Right lobe of liver (tissue), 6 donors: ENCODE measurements around the gene MBLAC2. TPM values are rescaled to one million over a fixed set of nuclear protein-coding genes. Genes with fewer than 3 reads are reported as not detected.
A peak's percentile ranks its signal among the peaks of the same experiment; 100 is the strongest.

ENCODE experiments used
- ATAC-seq, 4 donors: fragments of 200-7000 bp; cut with Tn5 transposase; one replicate each; pipeline ENCODE4 v1.9.1; 2020; ENCODE audit warnings: mild to moderate bottlenecking in 4 of 4, moderate library complexity in 4 of 4
- DNase-seq, 3 donors: peaks; one replicate each; pipeline ENCODE4 v3.0.0-alpha.2; 2020
- H3K27ac ChIP-seq, 3 donors: fragments of 200-600 bp; one replicate each; pipeline ENCODE4 v1.8.0; 2022
- H3K27me3 ChIP-seq, 2 donors: fragments of 200-600 bp; one replicate each; pipeline ENCODE4 v1.8.0; 2022
- H3K36me3 ChIP-seq, 4 donors: fragments of 200-600 bp; sonication (generic) in 1 of 4; one replicate each; pipeline versions ENCODE4 v1.5.1 to v1.8.0; 2017 to 2022; ENCODE audit warnings: control low read depth in 1 of 4
- H3K4me1 ChIP-seq, 4 donors: fragments of 200-600 bp; sonication (generic) in 1 of 4; one replicate each; pipeline versions ENCODE4 v1.5.1 to v1.8.0; 2017 to 2022; ENCODE audit warnings: control low read depth in 1 of 4
- H3K4me3 ChIP-seq, 3 donors: fragments of 200-600 bp; one replicate each; pipeline ENCODE4 v1.8.0; 2022
- H3K9me3 ChIP-seq, 4 donors: fragments of 200-600 bp; sonication (generic) in 1 of 4; one replicate each; pipeline versions ENCODE4 v1.5.1 to v1.8.0; 2017 to 2022; ENCODE audit warnings: control low read depth in 1 of 4
- POLR2A ChIP-seq: fragments of 450-650 bp; IDR thresholded peaks from one replicate; pipeline ENCODE4 v1.6.1; 2017; ENCODE audit warnings: antibody characterized with exemption, mild to moderate bottlenecking
- WGBS: methylation state at CpG from one replicate; pipeline ENCODE4 v1.1.6; 2018; ENCODE audit warnings: low coverage, low lambda C conversion rate; ENCODE audit not compliant: insufficient coverage; ENCODE audit errors: missing lambda C conversion rate; 5-methylcytosine and 5-hydroxymethylcytosine counted together
- intact Hi-C, 2 donors: fragments of 100-400 bp; cut with DNase I; formaldehyde crosslinking; loops; one replicate each; pipeline versions ENCODE4 v1.11.2 to v1.14.1; 2022
- total RNA-seq, 6 experiments: library from RNA; depleted of rRNA in 2 of 6; stranded (reverse); fragments of >200 nt in 2 of 6; fragmentation: NEBNext Ultra II Directional in 3 of 6; extraction: Animal tissue kit (Norgen Biotek cat#: 25700) in 3 of 6; gene quantifications; one replicate each; pipeline versions ENCODE4 v1.1.0 to v1.2.4, GENCODE V29; 2016 to 2023
- TF ChIP-seq, protein P1 (sequence below), 4 donors: fragments of 200-600 bp in 3 of 4; fragments of 450-650 bp in 1 of 4; IDR thresholded peaks; one replicate each; pipeline versions ENCODE4 v1.5.1 to v1.8.0; 2016 to 2022; ENCODE audit warnings: antibody characterized with exemption in 4 of 4, mild to moderate bottlenecking in 2 of 4
- donor health status: DM: no; HTN: yes; CAD: no.
- donor health status: DM: no; HTN: no; CAD: no.
- donor health status: DM: no; HTN: no; CAD: no.
- donor health status: DM: no; HTN: yes; CAD: no.
- donor health status: DM: no; HTN: yes; CAD: no.

MBLAC2 gene
- total RNA-seq, 6 experiments from 2014 or later: 2.3 to 5.3 (median 3.9) TPM

DNA sequence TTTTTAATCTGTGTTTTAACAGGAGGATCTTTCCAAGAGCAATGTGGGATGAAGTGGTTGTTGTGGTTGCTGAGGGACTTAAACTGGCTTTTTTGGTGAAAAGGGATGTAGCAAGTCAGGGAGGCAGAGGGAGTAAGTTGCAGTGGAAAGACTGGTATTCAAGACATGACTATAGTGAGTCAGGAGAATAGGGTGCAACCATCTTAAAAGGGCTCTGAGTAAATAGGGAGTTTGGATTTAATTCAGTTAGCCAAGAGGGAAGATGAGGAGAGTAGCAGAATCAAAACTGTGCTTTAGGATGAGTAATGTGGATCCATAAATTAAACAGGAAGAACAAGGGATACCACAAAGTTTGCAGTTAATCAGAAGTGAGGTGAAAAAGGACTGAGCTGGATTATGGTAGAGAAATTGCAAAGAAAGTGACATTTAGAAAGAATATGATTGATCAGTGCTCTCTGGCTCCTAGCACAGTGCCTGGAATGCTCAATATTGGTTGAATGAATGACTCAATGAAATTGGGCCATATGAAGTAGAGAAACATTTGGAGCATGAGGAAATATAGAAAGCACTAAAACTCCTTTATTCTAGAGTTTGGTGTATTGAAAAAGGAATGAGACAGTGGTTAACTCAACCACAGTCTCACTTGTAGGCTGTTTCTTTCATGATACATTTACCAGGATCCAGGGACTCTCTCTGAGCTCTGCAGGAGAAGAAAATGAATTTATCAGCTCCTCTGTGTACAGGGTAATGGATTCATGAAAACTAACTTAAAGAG is 5.2 kb upstream of the MBLAC2 start:
- Histone ChIP-seq H3K4me3 (no peak overlapping the region), H3K36me3 (no peaks in the 10 kb centered on the region), H3K4me1 (peaks cover 0 to 7% (median 0%) of the 10 kb centered on the region in 4 donors), H3K27ac (no peak overlapping the region), H3K27me3 (no peaks in the 10 kb centered on the region), H3K9me3 (no peaks in the 10 kb centered on the region)
- ATAC-seq (no peak), DNase-seq (no peak)
- no peak for TF ChIP-seq POLR2A
- TF ChIP-seq, protein P1, sequence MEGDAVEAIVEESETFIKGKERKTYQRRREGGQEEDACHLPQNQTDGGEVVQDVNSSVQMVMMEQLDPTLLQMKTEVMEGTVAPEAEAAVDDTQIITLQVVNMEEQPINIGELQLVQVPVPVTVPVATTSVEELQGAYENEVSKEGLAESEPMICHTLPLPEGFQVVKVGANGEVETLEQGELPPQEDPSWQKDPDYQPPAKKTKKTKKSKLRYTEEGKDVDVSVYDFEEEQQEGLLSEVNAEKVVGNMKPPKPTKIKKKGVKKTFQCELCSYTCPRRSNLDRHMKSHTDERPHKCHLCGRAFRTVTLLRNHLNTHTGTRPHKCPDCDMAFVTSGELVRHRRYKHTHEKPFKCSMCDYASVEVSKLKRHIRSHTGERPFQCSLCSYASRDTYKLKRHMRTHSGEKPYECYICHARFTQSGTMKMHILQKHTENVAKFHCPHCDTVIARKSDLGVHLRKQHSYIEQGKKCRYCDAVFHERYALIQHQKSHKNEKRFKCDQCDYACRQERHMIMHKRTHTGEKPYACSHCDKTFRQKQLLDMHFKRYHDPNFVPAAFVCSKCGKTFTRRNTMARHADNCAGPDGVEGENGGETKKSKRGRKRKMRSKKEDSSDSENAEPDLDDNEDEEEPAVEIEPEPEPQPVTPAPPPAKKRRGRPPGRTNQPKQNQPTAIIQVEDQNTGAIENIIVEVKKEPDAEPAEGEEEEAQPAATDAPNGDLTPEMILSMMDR (IDR thresholded peaks at IDR 0.05): no peak
- intact Hi-C loops: no loop called here

DNA sequence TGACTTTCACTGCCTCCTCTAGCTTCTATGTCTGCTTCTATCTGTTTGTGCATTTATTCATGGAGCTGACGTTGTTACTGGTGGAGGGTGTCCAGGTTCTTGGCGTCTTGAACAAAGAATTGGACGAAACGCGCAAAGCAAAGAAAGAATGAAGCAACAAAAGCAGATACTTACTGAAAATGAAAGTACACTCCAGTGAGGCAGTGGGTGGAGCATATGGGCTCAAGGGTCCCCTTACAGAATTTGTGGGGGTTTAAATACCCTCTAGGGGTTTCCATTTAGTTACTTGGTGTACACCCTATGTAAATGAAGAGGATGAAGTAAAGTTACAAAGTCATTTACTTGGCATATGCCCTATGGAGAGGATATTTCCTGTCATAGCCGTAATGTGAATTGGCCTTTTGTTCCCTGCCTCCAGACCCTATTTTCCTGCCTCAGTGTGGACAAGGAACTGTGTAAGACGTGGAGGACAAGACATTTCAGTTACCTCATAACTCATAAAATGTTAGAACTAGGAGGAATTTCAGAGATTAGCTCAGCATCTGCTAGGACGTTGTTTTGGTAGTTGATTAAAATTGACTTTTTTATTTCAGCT is 3.1 kb upstream of the MBLAC2 start:
- DNase-seq: no peak
- intact Hi-C loops: no loop called here
- Histone ChIP-seq H3K27ac (peak overlapping the region; percentile 0 to 68 (median 29)), H3K27me3 (no peaks in the 10 kb centered on the region), H3K4me3 (peak overlapping the region; percentile 9 to 42 (median 37)), H3K4me1 (peaks cover 0 to 12% (median 0%) of the 10 kb centered on the region in 4 donors), H3K9me3 (no peaks in the 10 kb centered on the region), H3K36me3 (no peaks in the 10 kb centered on the region)
- 39% methylated on average over 8 of the region's 8 CpGs for WGBS
- no peak for ATAC-seq
- no peak for TF ChIP-seq POLR2A
- TF ChIP-seq, protein P1 (IDR thresholded peaks at IDR 0.05): no peak

DNA sequence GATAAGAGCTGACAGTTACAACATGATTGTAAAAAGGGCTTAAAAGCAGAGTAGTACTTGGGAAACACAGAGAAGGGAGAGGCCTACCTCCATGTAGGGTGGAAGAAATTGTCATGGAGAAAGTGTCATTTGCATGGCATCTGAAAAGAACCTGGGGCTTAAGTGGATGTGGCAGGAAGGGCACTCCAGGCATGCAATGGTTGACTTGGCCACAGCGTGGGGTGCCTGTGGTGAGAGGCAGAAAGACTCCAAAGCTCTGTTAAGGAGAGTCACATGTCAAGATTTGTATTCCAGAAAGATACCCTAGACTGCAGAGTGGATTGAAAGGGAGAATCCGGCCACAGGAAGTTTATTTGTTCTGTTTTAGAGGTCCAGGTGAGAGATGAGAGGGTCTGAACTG is 2.5 kb upstream of the MBLAC2 start:
- Histone ChIP-seq H3K4me1 (peaks cover 0 to 15% (median 0%) of the 10 kb centered on the region in 4 donors), H3K4me3 (peak overlapping the region in 2 of 3 donors; percentile 37 to 42), H3K36me3 (no peaks in the 10 kb centered on the region), H3K27ac (peak overlapping the region; percentile 0 to 68 (median 29)), H3K27me3 (no peaks in the 10 kb centered on the region), H3K9me3 (no peaks in the 10 kb centered on the region)
- TF ChIP-seq, protein P1 (IDR thresholded peaks at IDR 0.05): no peak
- TF ChIP-seq POLR2A: no peak
- DNase-seq (no peak), ATAC-seq (no peak)
- intact Hi-C loops: no loop called here
- WGBS: 34% methylated on average over 2 of the region's 2 CpGs

DNA sequence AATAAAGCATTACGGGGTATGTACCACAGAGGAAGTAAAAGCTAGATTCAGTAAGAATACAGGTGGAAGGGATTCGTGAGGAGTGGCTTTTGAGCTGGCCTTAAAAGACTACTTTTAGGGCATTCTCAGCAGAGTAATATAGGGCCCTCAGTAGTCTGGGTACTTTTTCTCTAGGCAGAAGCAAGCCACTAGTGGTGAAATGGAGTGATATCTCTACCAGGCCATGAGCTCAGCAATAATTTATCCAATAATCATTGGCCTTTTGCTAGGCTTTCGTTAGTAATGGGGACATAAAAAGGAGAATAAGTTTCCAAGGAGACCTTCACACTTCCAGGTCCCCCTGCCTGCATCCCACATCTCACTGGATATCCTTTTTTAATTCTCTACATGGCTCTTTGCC is 1.8 kb upstream of the MBLAC2 start:
- WGBS: 73% methylated on average over 3 of the region's 3 CpGs
- peaks cover 0 to 15% (median 0%) of the 10 kb centered on the region in 4 donors for H3K4me1 ChIP-seq
- no peak overlapping the region for H3K4me3 ChIP-seq
- ATAC-seq: no peak
- intact Hi-C loops: no loop called here
- no peak overlapping the region for H3K27ac ChIP-seq
- H3K27me3 ChIP-seq: no peaks in the 10 kb centered on the region
- TF ChIP-seq, protein P1 (IDR thresholded peaks at IDR 0.05): no peak
- TF ChIP-seq POLR2A: no peak
- H3K36me3 ChIP-seq: no peaks in the 10 kb centered on the region
- no peak for DNase-seq
- H3K9me3 ChIP-seq: no peaks in the 10 kb centered on the region
